Esophagus squamous epithelium (tissue), 4 donors: ENCODE results near the gene LY6G6F.

ENCODE experiments used
- CTCF ChIP-seq, 6 experiments: fragments of 450-650 bp in 4 of 6; fragments of 200-600 bp in 2 of 6; sonication (generic) in 2 of 6; IDR thresholded peaks; one replicate each; pipeline ENCODE4 v1.5.1; 2016 to 2019; ENCODE audit warnings: antibody characterized with exemption in 6 of 6, mild to moderate bottlenecking in 4 of 6, moderate library complexity in 4 of 6
- POLR2A ChIP-seq, 4 donors: fragments of 450-650 bp; IDR thresholded peaks; one replicate each; pipeline ENCODE4 v1.6.1; 2017; ENCODE audit warnings: antibody characterized with exemption in 4 of 4, mild to moderate bottlenecking in 4 of 4, moderate library complexity in 3 of 4

- TF ChIP-seq CTCF (IDR thresholded peaks at IDR 0.05) = no peak
- no peak for TF ChIP-seq POLR2A (IDR thresholded peaks at IDR 0.05)
Observed at GRCh38 chr6:31692353-31692752, 14.3 kb upstream of the LY6G6F start.
